Stimulated activated CD8-positive, alpha-beta memory T cell treated with anti-CD3 and anti-CD28 coated beads, Interleukin-12 subunit alpha, Interleukin-12 subunit beta, amount 100 ng/mL, for 24 hours (primary cell): ENCODE results near the gene ATG16L2.
"Not testable (repeated sequence)": the region's sequence is repeated elsewhere in the genome, so short reads cannot be mapped to it uniquely, and the experiment has no call there.

Source experiments
- DNase-seq: peaks from one replicate; pipeline ENCODE4 v3.0.0-alpha.2; 2020; ENCODE audit errors: extremely low read depth

The ATG16L2 gene

GRCh38 chr11:72802822-72803221, 11.4 kb upstream of the ATG16L2 start:
- DNase-seq, result no peak

DNA sequence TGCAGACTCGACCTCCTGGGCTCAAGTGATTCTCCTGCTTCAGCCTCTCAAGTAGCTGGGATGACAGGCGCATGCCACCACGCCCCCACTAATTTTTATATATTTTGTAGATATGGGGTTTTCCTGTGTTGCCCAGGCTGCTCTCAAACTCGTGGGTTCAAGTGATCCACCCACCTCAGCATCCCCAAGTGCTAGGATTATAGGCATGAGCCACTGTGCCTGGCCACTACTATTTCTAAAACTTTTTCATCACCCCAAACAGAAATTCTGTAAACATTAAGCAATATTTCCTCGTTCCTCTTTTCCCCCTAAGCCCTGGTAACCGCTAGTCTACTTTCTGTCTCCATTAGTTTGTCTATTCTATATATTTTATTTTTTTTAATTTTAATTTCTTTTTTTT, 9.0 kb upstream of the ATG16L2 start:
- DNase-seq, result no peak

DNA sequence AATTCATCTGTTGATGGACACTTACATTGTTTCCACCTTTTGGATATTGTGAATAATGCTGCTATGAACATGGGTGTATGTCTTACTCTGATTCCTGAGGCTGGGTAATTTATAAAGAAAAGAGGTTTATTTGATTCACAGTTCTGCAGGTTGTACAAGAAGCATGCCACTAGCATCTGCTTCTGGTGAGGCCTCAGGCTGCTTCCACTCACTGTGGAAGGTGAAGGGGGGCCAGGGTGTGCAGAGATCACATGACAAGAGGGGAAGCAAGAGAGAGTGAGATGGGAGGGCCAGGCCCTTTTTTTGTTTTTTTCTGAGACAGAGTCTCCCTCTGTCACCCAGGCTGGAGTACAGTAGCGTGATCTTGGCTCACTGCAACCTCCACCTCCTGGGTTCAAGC, 7.8 kb upstream of the ATG16L2 start:
- DNase-seq, result not testable (repeated sequence)

DNA sequence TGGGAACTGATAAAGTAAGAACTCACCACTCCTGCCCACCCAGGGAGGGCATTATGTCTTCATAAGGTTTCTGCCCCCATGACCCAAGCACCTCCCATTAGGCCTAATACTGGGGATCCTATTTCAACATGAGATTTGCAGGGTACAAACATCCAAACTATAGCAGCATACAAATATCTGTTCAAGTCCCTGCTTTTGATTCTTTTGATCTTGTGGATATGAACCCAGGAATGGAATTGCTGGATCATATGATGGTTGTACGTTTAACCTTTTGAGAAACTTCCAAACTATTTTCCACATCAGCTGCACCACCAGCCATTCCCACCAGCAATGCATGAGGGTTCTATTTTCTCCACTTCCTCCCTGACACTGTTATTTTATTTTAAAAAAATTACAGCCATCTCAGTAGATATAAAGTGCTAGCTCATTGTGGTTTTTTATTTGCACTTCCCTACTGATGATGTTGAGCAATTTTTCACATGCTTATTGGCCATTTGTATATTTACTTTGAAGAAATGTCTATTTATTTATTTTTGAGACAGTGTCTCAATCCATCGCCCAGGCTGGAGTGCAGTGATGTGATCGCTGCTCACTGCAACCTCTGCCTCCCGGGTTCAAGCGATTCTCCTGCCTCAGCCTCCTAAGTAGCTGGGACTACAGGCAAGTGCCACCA, 7.1 kb upstream of the ATG16L2 start:
- DNase-seq, result no peak

DNA sequence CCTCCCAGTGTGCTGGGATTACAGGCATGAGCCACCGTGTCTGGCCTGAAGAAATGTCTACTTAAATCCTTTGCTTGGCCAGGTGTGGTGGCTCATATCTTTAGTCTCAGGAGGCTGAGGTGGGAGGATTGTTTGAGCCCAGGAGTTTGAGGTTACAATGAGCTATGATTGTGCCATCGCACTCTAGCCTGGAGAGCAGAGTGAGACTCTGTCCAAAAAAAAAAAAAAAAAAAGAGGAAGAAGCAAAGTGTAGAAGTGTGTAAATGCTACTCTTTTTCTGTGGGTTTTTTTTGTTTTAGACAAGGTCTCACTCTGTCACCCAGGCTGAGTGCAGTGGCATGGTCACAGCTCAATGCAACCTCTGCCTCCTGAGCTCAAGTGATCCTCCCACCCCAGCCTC, 6.4 kb upstream of the ATG16L2 start:
- DNase-seq, result no peak

- no peak for DNase-seq
Observed at GRCh38 chr11:72808331-72808798, 5.8 kb upstream of the ATG16L2 start.

DNA sequence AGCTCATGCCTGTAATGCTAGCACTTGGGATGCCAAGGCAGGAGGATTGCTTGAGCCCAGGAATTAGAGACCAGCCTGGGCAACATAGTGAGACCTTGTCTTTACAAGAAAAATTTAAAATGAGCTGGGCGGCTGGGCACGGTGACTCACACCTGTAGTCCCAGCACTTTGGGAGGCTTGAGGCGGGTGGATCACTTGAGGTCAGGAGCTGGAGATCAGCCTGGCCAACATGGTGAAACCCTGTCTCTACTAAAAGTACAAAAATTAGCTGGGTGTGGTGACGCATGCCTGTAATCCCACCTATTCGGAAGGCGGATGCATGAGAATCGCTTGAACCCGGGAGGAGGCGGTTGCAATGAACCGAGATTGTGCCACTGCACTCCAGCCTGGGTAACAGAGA, 2.5 kb upstream of the ATG16L2 start:
- DNase-seq, result not testable (repeated sequence)

DNA sequence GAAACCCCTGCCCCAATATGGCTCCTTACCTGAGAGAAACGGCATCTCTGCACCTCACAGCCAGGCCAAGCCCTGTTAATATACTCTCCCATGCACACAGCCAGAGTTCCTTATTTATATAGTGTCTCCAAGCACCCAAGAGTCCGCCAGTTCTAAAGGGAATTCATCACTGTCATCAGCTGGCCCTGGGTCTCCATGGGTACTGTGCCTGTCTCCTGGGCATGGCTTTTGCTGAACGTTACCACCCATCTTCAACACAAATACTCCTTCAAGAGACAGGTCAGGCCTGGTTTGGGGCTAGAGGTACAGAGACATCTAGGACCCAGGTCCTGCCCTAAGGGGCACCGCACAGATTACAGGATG, 1.6 kb upstream of the ATG16L2 start:
- no peak for DNase-seq

DNA sequence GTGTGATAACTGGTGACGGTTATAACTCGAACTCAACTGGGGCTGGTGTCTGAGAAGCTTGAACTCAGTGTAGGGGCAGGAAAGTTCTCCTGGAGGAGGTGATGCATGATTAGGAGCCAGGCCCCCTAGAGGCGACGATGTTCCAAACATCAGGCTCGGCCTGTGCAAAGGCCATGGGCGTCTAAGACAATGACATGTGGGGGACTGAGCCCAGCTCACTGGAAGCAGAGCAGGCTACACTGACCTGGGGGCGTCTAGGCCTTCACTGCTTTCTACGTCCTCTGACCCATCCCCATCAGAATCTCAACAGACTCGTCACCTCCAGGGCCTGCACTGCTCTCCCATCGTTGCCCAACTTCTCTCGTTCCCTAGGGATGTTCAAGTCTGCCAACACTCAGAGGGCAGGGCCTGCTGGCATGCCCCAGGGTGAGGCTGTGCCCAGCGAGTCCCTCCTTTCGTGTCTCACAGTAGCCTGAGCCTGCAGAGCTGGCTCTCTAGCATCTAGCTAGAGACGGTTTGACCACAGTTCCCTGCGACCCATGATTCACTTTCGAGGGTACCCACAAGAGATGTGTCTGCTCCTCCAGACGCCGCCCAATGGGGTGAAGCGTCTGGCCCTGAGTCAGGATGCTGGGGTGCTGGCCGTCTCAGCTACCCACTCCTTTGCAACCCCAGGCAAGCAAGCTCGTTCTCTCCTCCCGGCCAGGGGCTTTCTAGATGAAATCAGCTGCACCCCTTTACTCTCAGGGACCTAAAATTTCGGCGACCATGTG, 1.1 kb upstream of the ATG16L2 start:
- peak; percentile 57 for DNase-seq

GRCh38 chr11:72813740-72814285, 398 bp upstream of the ATG16L2 start:
- DNase-seq, result peak; percentile 58

DNA sequence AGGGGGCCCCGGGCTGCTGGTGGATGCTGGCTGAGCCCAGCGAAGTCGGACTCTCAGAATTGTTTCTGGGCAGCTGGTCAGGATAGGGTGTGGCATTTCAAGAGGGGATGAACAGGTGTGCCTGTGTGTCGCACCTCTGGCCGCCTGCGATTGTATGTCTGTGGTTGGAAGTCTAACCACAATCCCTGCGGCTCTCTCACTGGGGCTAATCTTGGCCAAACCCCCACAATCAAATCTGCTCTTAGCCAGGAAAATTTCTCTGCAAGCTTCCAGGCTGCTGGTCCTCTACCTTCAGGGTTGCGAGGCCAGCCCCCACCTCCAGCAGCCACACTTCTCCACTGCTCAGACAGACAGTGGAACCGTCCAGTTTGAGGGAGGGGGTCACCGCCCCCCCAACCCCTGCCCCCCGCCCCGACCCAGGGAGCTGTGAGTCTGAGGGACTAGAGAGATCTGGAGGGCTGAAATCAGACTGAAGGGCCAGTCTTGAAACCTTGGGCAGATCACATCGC, 953 bp downstream of the ATG16L2 start:
- no peak for DNase-seq

DNA sequence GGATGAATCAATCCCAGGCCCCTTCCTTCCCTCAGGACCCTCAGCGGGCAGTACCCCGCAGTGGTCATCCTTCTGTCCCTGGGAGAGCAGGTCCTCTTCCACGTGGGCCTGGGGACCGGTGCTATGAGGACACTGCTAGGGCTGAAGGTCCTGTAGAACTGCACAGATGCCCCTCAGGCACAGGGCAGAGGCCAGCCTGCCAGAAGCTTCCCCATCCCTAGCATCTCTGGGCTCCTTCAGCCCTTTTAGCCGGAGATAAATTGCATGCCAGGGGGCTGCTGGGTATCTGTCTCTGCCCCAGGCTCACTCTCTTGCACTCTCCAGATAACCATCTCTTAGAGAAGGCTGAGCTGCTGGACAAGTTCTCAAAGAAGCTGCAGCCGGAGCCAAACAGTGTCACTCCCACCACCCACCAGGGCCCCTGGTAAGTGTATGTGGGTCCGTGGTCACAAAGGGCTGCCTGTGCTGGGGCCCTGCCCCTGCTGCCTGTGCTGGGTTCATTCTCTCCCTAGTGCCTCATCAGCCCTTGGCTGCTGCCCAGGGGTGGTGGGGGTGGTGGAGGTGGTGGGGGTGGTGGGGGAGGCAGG, 2.3 kb downstream of the ATG16L2 start:
- DNase-seq, result no peak

GRCh38 chr11:72817966-72818365, 3.8 kb downstream of the ATG16L2 start:
- DNase-seq, result no peak

DNA sequence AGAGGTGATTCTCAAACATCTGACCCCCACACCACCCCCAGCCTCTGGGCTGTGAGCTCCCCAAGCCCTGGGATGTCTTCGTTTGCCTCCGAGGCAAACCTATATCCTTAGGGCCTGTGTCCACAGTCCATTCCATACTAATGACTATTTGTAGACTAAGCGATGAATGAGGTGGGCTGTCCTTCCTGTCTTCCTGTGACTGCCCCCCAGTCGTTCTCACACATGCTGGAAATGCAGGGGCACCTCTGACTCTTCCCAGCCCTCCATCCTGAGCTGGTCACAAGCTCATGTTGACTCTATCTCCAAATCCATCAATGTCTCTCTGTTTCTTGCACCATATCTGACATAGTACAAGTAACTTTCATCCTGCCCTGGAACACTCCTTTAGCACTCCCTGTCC, 4.8 kb downstream of the ATG16L2 start:
- DNase-seq, result no peak

- no peak for DNase-seq
Observed at GRCh38 chr11:72820439-72821139, 6.4 kb downstream of the ATG16L2 start.

- no peak for DNase-seq
Observed at GRCh38 chr11:72821221-72821919, 7.2 kb downstream of the ATG16L2 start.

DNA sequence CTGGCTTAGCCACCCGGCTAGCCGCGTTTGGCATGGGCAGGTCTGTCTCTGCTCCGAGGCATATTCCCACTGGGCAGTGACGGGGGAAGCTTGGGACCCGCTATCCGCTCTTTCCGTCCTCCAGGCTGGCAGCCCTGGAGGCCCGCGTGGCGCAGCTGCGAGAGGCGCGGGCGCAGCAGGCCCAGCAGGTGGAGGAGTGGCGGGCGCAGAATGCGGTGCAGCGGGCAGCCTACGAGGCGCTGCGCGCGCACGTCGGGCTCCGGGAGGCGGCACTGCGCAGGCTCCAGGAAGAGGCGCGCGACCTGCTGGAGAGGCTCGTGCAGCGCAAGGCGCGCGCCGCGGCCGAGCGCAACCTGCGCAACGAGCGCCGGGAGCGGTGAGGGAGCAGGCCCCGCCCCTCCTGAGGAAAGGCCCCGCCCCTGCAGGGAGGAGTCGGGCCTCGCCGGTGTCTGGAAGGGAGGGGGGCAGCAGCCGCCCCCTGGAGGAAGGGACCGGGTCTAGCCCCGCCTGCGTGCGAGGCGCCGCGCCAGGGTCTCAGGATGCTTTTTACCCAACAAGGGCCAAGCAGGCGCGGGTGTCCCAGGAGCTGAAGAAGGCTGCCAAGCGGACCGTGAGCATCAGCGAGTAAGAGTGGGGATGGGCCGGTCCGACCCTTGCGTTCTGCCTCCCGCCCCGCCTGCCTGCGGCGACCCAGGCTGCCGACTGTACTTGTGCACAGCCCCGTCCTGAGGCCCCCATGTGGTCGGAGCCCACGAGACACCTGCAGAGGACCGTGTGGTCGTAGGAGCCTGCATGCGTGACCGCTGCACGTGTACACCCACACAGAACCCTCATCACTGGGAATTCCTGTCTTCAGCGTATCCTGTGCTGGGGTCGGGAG, 7.9 kb downstream of the ATG16L2 start:
- DNase-seq, result peak; percentile 45

DNA sequence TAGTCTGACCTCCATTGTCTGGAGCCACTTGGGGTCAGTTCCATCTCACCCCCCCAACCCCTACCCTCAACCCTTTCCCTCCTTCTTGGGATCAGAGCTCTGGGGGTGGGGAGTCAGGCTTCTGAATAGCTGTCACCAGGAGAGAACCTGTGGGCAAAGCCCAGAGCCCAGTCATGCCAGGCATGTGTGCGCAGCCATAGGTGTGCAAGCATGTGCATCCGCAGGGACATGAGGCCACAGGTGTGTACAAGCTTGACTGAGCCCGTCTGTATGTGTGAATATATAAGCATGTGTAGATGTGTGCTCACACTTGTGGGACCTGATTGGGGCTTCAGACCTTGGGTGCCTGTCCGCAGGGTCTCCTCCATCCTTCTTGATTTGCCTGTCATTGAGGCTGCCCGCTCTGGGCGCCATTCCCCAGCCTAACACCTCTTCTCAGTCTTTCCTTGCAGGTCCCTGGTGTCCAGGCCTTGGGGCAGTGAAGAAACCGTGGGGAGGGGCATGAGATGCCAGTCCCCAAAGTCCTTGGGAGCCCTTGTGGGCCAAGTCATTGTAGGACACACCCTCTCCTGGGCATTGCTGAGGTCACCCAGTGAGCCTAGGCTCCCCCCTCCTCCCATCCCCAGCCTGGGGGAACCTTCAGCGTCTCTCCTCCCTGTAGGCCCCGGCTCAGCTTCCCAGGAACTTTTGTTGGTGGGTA, 9.0 kb downstream of the ATG16L2 start:
- no peak for DNase-seq

- no peak for DNase-seq
Observed at GRCh38 chr11:72824020-72824419, 9.8 kb downstream of the ATG16L2 start.
